Fibroblast of villous mesenchyme (primary cell): ENCODE results near the gene ADCY10. TPM values are rescaled to one million over a fixed set of nuclear protein-coding genes. Genes with fewer than 3 reads are reported as not detected.

Source experiments
- DNase-seq: peaks from one replicate; pipeline ENCODE4 v3.0.0-alpha.2; 2010; ENCODE audit warnings: low read depth
- H3K4me3 ChIP-seq: 2 replicates; pipeline ENCODE4 v1.5.1; 2011; ENCODE audit warnings: low read depth, mild to moderate bottlenecking, low read length
- CTCF ChIP-seq: IDR thresholded peaks from 2 replicates; pipeline ENCODE4 v1.5.1; 2012; ENCODE audit warnings: low read depth, mild to moderate bottlenecking, low read length; ENCODE audit not compliant: insufficient read depth
- total RNA-seq: library from RNA; depleted of rRNA; stranded (reverse); fragments of >200 nt; gene quantifications from 2 replicates; pipeline ENCODE4 v1.2.3, GENCODE V29; 2012

ADCY10 gene
- total RNA-seq, 1 donor = under 0.01 TPM

- H3K4me3 ChIP-seq = no peak overlapping the region
- TF ChIP-seq CTCF = no peak
These were observed 31.6 kb downstream of the ADCY10 start for GRCh38 chr1:167882376-167882775.

GRCh38 chr1:167881786-167882185 is 32.1 kb downstream of the ADCY10 start:
- H3K4me3 ChIP-seq = no peak overlapping the region
- no peak for DNase-seq
- TF ChIP-seq CTCF = no peak

More at GRCh38 chr1:167882376-167882775, 31.6 kb downstream of the ADCY10 start:
- no peak for DNase-seq

- TF ChIP-seq CTCF = no peak
- DNase-seq = no peak
These were observed 32.9 kb downstream of the ADCY10 start for GRCh38 chr1:167881069-167881468.

GRCh38 chr1:167880580-167881021 is 33.3 kb downstream of the ADCY10 start:
- no peak overlapping the region for H3K4me3 ChIP-seq
- TF ChIP-seq CTCF = no peak
- DNase-seq = no peak

More at GRCh38 chr1:167881069-167881468, 32.9 kb downstream of the ADCY10 start:
- no peak overlapping the region for H3K4me3 ChIP-seq

GRCh38 chr1:167879508-167879907 is 34.4 kb downstream of the ADCY10 start:
- no peak overlapping the region for H3K4me3 ChIP-seq
- DNase-seq = no peak
- TF ChIP-seq CTCF = no peak

GRCh38 chr1:167878372-167879160 is 35.4 kb downstream of the ADCY10 start:
- no peak for DNase-seq
- TF ChIP-seq CTCF = no peak
- H3K4me3 ChIP-seq = no peak overlapping the region

- no peak overlapping the region for H3K4me3 ChIP-seq
- DNase-seq = no peak
- TF ChIP-seq CTCF = no peak
These were observed 37.2 kb downstream of the ADCY10 start for GRCh38 chr1:167876597-167877175.
